Vagina (tissue), 2 donors: ENCODE measurements around the gene PPIL4.

Experiments
- POLR2A ChIP-seq, 2 donors: fragments of 450-650 bp; IDR thresholded peaks; one replicate each; pipeline ENCODE4 v1.6.1; 2017; ENCODE audit warnings: antibody characterized with exemption in 2 of 2, mild to moderate bottlenecking in 2 of 2, moderate library complexity in 2 of 2
- TF ChIP-seq, protein P1 (sequence below), 3 experiments: fragments of 450-650 bp in 2 of 3; fragments of 200-600 bp in 1 of 3; sonication (generic) in 1 of 3; IDR thresholded peaks; one replicate each; pipeline ENCODE4 v1.5.1; 2017 to 2019; ENCODE audit warnings: antibody characterized with exemption in 3 of 3, mild to moderate bottlenecking in 2 of 3, moderate library complexity in 2 of 3

DNA sequence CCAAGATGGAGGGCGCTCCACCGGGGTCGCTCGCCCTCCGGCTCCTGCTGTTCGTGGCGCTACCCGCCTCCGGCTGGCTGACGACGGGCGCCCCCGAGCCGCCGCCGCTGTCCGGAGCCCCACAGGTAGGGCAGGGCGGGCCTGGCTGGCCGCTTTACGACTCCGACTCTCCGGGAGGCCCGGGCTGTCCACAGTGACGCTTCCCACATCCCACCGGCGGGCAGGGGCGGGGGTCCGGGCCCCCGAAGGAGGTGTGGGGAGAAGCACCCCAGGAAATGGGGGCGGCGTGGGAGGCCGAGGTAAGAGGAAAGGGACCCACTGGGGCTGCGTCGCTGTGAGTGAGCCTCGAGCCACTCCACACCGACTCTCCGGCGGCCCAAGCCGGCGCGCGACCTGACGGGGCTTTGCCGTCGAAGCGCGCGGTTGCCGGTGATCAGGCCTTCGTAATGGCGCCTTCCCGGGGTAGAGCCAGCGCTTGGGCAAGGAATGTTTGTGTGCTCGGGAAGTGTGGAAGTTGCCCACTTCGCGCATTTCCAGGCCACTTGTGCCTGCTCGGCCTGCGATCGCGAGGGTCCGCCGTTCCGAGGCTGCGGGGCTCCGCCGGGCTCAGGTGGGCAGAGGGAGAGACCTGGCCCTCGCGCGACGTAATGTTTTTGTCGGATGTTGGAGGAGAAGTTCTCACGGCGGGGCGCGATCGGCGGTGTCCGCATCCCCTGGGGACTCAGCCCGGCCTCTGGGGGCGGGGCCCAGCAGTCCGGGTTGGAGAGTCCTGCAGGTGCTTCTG lies 20.8 kb upstream of the PPIL4 start:
- TF ChIP-seq, protein P1, sequence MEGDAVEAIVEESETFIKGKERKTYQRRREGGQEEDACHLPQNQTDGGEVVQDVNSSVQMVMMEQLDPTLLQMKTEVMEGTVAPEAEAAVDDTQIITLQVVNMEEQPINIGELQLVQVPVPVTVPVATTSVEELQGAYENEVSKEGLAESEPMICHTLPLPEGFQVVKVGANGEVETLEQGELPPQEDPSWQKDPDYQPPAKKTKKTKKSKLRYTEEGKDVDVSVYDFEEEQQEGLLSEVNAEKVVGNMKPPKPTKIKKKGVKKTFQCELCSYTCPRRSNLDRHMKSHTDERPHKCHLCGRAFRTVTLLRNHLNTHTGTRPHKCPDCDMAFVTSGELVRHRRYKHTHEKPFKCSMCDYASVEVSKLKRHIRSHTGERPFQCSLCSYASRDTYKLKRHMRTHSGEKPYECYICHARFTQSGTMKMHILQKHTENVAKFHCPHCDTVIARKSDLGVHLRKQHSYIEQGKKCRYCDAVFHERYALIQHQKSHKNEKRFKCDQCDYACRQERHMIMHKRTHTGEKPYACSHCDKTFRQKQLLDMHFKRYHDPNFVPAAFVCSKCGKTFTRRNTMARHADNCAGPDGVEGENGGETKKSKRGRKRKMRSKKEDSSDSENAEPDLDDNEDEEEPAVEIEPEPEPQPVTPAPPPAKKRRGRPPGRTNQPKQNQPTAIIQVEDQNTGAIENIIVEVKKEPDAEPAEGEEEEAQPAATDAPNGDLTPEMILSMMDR (IDR thresholded peaks at IDR 0.05), result no peak
- peak in 1 of 2 donors; percentile 41 for TF ChIP-seq POLR2A (IDR thresholded peaks at IDR 0.05)
